ENCODE measurements around the gene SRBD1. TPM values are rescaled to one million over a fixed set of nuclear protein-coding genes. Genes with fewer than 3 reads are reported as not detected.
A peak's percentile ranks its signal among the peaks of the same experiment; 100 is the strongest.

SRBD1 gene
- total and polyA plus RNA-seq, 2 donors (not counting 1 experiment from before 2014, with no cell fraction given), result 9.6 to 18.7 TPM

DNA sequence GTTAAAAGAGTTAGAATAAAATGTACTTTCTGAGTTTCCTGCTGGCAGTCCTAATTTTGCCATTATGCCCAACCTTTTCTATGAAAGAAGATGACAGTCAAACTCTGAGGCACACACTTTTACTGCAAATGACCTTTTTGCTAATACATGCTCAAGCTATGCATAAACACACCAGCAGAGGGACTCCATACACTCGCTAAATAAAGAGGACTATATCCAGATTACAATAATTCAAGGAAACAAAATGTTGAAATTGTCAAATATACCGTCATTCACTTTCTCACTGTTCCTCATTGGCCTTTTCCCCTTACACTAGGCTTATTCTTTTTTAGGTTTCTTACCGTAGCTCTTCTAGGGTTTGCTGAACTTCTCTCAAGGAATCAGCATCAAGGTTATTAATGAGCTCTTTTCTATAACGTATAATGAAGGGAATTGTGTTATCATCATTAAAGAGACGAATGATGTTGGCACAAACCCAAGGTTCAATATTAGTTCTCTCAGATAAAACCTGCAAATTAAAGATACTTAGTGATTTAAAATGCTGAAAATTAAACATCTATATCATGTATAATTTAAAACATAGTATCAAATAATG is 25.7 kb downstream of the SRBD1 start:
- Histone ChIP-seq H3K27me3 (ENCODE audit: control insufficient read depth, insufficient read depth, low read length) (no peaks in the 10 kb centered on the region), H3K36me3 (ENCODE audit: control insufficient read depth, insufficient read depth, low read length) (no peaks in the 10 kb centered on the region), H2AFZ (ENCODE audit: low read length) (no peak overlapping the region), H3K27ac (ENCODE audit: insufficient read depth, low read length) (no peak overlapping the region), H3K79me2 (ENCODE audit: control insufficient read depth, insufficient read depth, low read length) (no peaks in the 10 kb centered on the region), H3K9me3 (ENCODE audit: control insufficient read depth, insufficient read depth, low read depth, low read length) (no peaks in the 10 kb centered on the region), H3K4me3 (replicated peaks in 1 of 4; ENCODE audit: control extremely low read depth in 1 of 4, insufficient read depth in 1 of 4, low read depth in 3 of 4, low read length in 4 of 4) (no peak overlapping the region), H3K9ac (ENCODE audit: insufficient read depth, low read length) (no peak overlapping the region), H4K20me1 (ENCODE audit: control insufficient read depth, extremely low read depth, insufficient read depth, low read length) (no peaks in the 10 kb centered on the region), H3K4me2 (ENCODE audit: extremely low read depth, insufficient read depth, low read length) (no peak overlapping the region), H3K4me1 (ENCODE audit: control insufficient read depth, extremely low read depth, insufficient read depth, low read length) (no peaks in the 10 kb centered on the region)
- peak; percentile 37 to 75 for DNase-seq (ENCODE audit: low read depth in 2 of 2)
- TF ChIP-seq, protein P1, sequence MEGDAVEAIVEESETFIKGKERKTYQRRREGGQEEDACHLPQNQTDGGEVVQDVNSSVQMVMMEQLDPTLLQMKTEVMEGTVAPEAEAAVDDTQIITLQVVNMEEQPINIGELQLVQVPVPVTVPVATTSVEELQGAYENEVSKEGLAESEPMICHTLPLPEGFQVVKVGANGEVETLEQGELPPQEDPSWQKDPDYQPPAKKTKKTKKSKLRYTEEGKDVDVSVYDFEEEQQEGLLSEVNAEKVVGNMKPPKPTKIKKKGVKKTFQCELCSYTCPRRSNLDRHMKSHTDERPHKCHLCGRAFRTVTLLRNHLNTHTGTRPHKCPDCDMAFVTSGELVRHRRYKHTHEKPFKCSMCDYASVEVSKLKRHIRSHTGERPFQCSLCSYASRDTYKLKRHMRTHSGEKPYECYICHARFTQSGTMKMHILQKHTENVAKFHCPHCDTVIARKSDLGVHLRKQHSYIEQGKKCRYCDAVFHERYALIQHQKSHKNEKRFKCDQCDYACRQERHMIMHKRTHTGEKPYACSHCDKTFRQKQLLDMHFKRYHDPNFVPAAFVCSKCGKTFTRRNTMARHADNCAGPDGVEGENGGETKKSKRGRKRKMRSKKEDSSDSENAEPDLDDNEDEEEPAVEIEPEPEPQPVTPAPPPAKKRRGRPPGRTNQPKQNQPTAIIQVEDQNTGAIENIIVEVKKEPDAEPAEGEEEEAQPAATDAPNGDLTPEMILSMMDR (conservative IDR thresholded peaks at IDR 0.05 in 1 of 2, IDR thresholded peaks at IDR 0.05 in 1 of 2; ENCODE audit: low read depth in 1 of 2, low read length in 2 of 2), result peak; percentile 67 to 88
- no peak for TF ChIP-seq EZH2 (IDR thresholded peaks at IDR 0.05; ENCODE audit: low read length, missing control alignments)

- no peaks in the 10 kb centered on the region for H3K27me3 ChIP-seq (ENCODE audit: control insufficient read depth, insufficient read depth, low read length)
- H3K9ac ChIP-seq (ENCODE audit: insufficient read depth, low read length), result no peak overlapping the region
Measured at GRCh38 chr2:45583977-45584376, 27.1 kb downstream of the SRBD1 start.

GRCh38 chr2:45582522-45582921 is 28.5 kb downstream of the SRBD1 start:
- Histone ChIP-seq H3K79me2 (ENCODE audit: control insufficient read depth, insufficient read depth, low read length) (no peaks in the 10 kb centered on the region), H3K4me2 (ENCODE audit: extremely low read depth, insufficient read depth, low read length) (no peak overlapping the region), H3K9ac (ENCODE audit: insufficient read depth, low read length) (no peak overlapping the region), H3K27me3 (ENCODE audit: control insufficient read depth, insufficient read depth, low read length) (no peaks in the 10 kb centered on the region), H3K36me3 (ENCODE audit: control insufficient read depth, insufficient read depth, low read length) (no peaks in the 10 kb centered on the region), H3K9me3 (ENCODE audit: control insufficient read depth, insufficient read depth, low read depth, low read length) (no peaks in the 10 kb centered on the region), H3K27ac (ENCODE audit: insufficient read depth, low read length) (no peak overlapping the region), H2AFZ (ENCODE audit: low read length) (no peak overlapping the region), H4K20me1 (ENCODE audit: control insufficient read depth, extremely low read depth, insufficient read depth, low read length) (no peaks in the 10 kb centered on the region), H3K4me1 (ENCODE audit: control insufficient read depth, extremely low read depth, insufficient read depth, low read length) (peaks cover 5% of the 10 kb centered on the region), H3K4me3 (replicated peaks in 1 of 4; ENCODE audit: control extremely low read depth in 1 of 4, insufficient read depth in 1 of 4, low read depth in 3 of 4, low read length in 4 of 4) (no peak overlapping the region)
- DNase-seq (ENCODE audit: low read depth in 2 of 2), result no peak
- no peak for TF ChIP-seq EZH2 (IDR thresholded peaks at IDR 0.05; ENCODE audit: low read length, missing control alignments)
- TF ChIP-seq, protein P1 (conservative IDR thresholded peaks at IDR 0.05 in 1 of 2, IDR thresholded peaks at IDR 0.05 in 1 of 2; ENCODE audit: low read depth in 1 of 2, low read length in 2 of 2), result no peak

More at GRCh38 chr2:45583977-45584376, 27.1 kb downstream of the SRBD1 start:
- DNase-seq (ENCODE audit: low read depth in 2 of 2), result no peak
- H2AFZ ChIP-seq (ENCODE audit: low read length), result no peak overlapping the region
- TF ChIP-seq EZH2 (IDR thresholded peaks at IDR 0.05; ENCODE audit: low read length, missing control alignments), result no peak
- TF ChIP-seq, protein P1 (conservative IDR thresholded peaks at IDR 0.05 in 1 of 2, IDR thresholded peaks at IDR 0.05 in 1 of 2; ENCODE audit: low read depth in 1 of 2, low read length in 2 of 2), result no peak
- H3K36me3 ChIP-seq (ENCODE audit: control insufficient read depth, insufficient read depth, low read length), result no peaks in the 10 kb centered on the region
- H3K4me3 ChIP-seq (replicated peaks in 1 of 4; ENCODE audit: control extremely low read depth in 1 of 4, insufficient read depth in 1 of 4, low read depth in 3 of 4, low read length in 4 of 4), result no peak overlapping the region
- H3K79me2 ChIP-seq (ENCODE audit: control insufficient read depth, insufficient read depth, low read length), result no peaks in the 10 kb centered on the region
- no peaks in the 10 kb centered on the region for H3K9me3 ChIP-seq (ENCODE audit: control insufficient read depth, insufficient read depth, low read depth, low read length)
- no peak overlapping the region for H3K27ac ChIP-seq (ENCODE audit: insufficient read depth, low read length)
- H3K4me1 ChIP-seq (ENCODE audit: control insufficient read depth, extremely low read depth, insufficient read depth, low read length), result no peaks in the 10 kb centered on the region
- no peaks in the 10 kb centered on the region for H4K20me1 ChIP-seq (ENCODE audit: control insufficient read depth, extremely low read depth, insufficient read depth, low read length)
- H3K4me2 ChIP-seq (ENCODE audit: extremely low read depth, insufficient read depth, low read length), result no peak overlapping the region

Measured in fibroblast of lung (primary cell).